HT-29 (cell line): Measurements from ENCODE around the gene EME2. TPM values are rescaled to one million over a fixed set of nuclear protein-coding genes. Genes with fewer than 3 reads are reported as not detected.

Experiments used
- DNase-seq: peaks from one replicate; pipeline ENCODE4 v3.0.0-alpha.2; 2015; ENCODE audit warnings: low spot score
- total RNA-seq: library from RNA; depleted of rRNA; stranded (reverse); fragments of >200 nt; shearing (Covaris generic); gene quantifications from 2 replicates; pipeline ENCODE4 v1.2.3, GENCODE V29; 2014

EME2 gene
- total RNA-seq, 1 experiment from 2014 or later, result 75.6 TPM

- no peak for DNase-seq
Observed at GRCh38 chr16:1745181-1745899, 27.3 kb upstream of the EME2 start.

GRCh38 chr16:1745900-1746692 is 26.5 kb upstream of the EME2 start:
- DNase-seq, result peak; percentile 65

DNA sequence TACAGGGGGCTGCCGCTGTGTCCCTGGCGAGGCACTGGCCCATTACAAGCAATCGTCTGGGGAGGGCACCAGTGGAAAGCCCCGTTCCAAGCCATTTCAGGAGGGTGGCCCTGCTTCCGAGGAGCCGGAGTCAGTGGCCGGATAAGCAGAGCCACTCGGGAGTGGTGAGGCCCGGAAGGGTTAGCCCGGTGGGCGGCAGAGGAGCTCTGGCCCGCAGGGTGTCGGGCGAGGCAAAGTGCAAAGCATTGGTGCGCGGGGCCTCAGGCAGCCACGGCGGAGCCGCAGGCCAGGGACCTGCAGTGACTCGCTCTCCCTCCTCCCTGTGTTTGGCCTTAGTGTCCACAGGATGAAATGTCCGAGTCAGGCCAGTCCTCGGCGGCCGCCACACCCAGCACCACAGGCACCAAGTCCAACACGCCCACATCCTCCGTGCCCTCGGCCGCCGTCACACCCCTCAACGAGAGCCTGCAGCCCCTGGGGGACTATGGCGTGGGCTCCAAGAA is 25.9 kb upstream of the EME2 start:
- no peak for DNase-seq

GRCh38 chr16:1747934-1748333 is 24.7 kb upstream of the EME2 start:
- DNase-seq, result no peak

- no peak for DNase-seq
Observed at GRCh38 chr16:1749152-1750117, 23.2 kb upstream of the EME2 start.

- no peak for DNase-seq
Observed at GRCh38 chr16:1751946-1752345, 20.7 kb upstream of the EME2 start.

GRCh38 chr16:1752853-1753252 is 19.8 kb upstream of the EME2 start:
- no peak for DNase-seq

GRCh38 chr16:1754204-1754603 is 18.4 kb upstream of the EME2 start:
- DNase-seq, result no peak

DNA sequence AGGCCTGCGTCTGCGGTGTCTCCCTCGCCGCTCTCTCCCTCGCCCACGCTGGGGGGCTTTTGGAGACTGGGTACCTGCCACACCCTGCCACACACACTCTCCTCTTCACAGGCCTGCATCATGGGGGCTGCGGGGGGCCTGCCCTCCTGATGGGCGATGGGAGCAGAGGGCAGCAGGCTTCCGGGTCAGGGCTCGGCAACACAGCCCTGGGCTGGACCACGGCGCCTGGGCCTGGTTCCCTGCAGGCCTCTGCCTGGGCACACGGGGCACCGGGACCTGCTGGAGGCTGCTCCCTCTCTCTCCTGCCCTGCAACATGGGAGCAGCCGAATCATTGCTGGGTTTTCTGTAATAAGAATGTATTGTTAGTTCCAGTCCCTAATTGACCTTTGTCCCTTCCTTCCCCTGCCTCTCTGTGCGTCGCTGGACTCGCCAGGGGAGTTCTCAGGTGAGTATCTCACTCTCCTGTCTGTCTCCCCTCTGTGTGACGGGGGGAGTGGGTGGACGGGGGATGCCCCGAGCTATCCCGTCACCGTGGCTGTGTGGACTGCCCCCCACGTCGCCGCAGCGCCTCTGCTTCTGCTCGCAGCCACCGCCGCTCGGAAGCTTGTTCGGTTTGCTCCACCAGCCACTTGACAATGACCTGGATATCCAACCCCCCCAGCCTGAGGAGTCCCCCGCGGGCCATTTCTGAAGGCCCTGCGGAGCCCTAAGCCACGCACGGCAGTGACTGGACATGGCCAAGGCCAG is 14.7 kb upstream of the EME2 start:
- DNase-seq, result no peak

- DNase-seq, result no peak
Observed at GRCh38 chr16:1758923-1759322, 13.7 kb upstream of the EME2 start.

DNA sequence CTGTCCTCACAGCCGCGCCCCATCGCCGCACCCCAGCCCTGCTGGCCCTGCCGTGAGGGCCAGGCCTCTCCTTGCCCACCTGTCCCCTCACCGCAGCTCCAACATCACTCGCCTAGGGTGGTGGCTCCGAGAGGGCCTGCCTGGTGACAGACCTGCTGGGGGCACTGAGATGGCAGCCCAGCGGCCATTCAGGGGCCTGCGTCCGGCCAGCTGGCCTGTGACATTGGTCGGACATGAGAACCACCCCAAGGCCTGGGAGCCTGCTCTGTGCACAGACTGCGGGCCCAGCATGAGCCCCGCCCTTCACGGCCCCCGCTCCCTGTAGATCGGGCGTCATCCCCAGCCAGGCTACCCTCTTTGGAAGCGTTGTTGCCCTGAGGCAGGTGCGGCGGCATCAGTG is 13.1 kb upstream of the EME2 start:
- no peak for DNase-seq

- no peak for DNase-seq
Observed at GRCh38 chr16:1760911-1761310, 11.7 kb upstream of the EME2 start.

GRCh38 chr16:1761751-1762150 is 10.9 kb upstream of the EME2 start:
- no peak for DNase-seq

DNA sequence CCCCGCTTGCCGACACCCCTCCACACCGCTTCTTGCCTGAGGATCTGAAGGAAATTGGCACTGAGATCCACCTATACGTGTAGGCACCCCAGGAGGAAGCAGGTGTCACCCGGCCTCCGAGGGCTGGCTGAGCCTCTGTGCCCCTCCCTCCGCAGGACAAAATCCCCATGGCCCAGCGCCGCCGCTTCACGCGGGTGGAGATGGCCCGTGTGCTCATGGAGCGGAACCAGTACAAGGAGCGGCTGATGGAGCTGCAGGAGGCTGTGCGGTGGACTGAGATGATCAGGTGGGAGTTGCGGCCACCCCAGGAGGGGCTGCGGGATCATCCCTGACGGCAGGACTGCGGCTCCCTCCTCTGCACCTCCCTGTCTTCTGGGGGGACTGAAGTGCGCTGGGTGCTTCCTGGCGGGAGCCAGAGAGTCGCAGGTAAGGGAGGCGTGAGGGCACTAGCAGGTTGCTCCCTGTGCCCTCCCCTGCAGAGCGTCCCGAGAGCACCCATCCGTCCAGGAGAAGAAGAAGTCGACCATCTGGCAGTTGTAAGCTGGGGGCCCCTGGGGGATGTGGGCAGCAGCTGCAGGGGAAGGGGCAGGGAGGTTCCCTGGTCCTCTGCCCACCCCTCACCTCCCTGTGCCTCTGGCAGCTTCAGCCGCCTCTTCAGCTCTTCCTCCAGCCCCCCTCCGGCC is 10.3 kb upstream of the EME2 start:
- DNase-seq, result no peak

GRCh38 chr16:1762879-1763520 is 9.6 kb upstream of the EME2 start:
- DNase-seq, result no peak

- no peak for DNase-seq
Observed at GRCh38 chr16:1763521-1764511, 8.8 kb upstream of the EME2 start.

- no peak for DNase-seq
Observed at GRCh38 chr16:1764971-1765370, 7.6 kb upstream of the EME2 start.

DNA sequence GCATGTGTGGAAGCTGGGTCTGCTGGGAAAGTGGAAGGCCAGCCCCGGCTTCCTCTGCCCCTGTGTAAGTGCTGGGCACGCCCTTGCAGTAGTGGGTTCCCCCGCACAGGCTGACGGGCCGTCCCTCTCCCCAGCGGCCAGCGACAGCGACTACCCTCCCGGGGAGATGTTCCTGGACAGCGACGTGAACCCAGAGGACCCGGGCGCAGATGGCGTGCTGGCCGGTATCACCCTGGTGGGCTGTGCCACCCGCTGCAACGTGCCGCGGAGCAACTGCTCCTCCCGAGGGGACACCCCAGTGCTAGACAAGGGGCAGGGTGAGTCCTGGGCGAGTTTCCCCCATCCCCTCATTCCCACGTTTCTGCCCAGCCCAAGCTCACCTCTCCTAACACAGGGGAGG is 6.8 kb upstream of the EME2 start:
- DNase-seq, result no peak

DNA sequence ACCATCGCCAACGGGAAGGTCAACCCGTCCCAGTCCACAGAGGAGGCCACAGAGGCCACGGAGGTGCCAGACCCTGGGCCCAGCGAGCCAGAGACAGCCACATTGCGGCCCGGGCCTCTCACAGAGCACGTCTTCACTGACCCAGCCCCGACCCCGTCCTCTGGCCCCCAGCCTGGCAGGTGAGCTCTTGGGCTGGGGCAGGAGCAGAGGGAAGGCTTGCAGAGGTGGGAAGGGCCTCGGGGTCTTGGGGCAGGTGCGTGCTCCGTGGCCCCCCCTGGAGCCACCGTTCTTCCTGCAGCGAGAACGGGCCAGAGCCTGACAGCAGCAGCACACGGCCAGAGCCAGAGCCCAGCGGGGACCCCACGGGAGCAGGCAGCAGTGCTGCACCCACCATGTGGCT is 6.4 kb upstream of the EME2 start:
- no peak for DNase-seq
